Activated T-helper 1 cell treated with anti-CD3 and anti-CD28 coated beads, Interleukin-2, amount 50 U/mL, for 16 hours (primary cell): Measurements from ENCODE around the gene GALNT12.

Experiments
- DNase-seq, 2 donors: peaks; one replicate each; pipeline ENCODE4 v3.0.0-alpha.2; 2020; ENCODE audit warnings: low read depth in 1 of 2, low spot score in 1 of 2

Gene GALNT12

GRCh38 chr9:98807070-98807813 is at the start of gene GALNT12:
Gene GALNT12, plus strand, starts transcription at chr9:98807670. Its CDS starts 29 bp downstream, at chr9:98807699.
- peak; percentile 16 to 30 for DNase-seq

- no peak for DNase-seq
These were observed 47.2 kb upstream of the GALNT12 start for GRCh38 chr9:98760231-98760630.

GRCh38 chr9:98763986-98764745 is 43.3 kb upstream of the GALNT12 start:
- no peak for DNase-seq

- DNase-seq: no peak
These were observed 42.2 kb upstream of the GALNT12 start for GRCh38 chr9:98765256-98765655.

- no peak for DNase-seq
These were observed 40.9 kb upstream of the GALNT12 start for GRCh38 chr9:98766586-98766985.

- DNase-seq: no peak
These were observed 40.3 kb upstream of the GALNT12 start for GRCh38 chr9:98767196-98767595.

GRCh38 chr9:98767915-98768314 is 39.6 kb upstream of the GALNT12 start:
- no peak for DNase-seq

GRCh38 chr9:98768344-98768743 is 39.1 kb upstream of the GALNT12 start:
- DNase-seq: no peak

- no peak for DNase-seq
These were observed 36.8 kb upstream of the GALNT12 start for GRCh38 chr9:98770717-98771116.

GRCh38 chr9:98771209-98771874 is 36.1 kb upstream of the GALNT12 start:
- DNase-seq: no peak

- no peak for DNase-seq
These were observed 34.9 kb upstream of the GALNT12 start for GRCh38 chr9:98772364-98773155.

- DNase-seq: no peak
These were observed 33.7 kb upstream of the GALNT12 start for GRCh38 chr9:98773721-98774120.

GRCh38 chr9:98774746-98775145 is 32.7 kb upstream of the GALNT12 start:
- DNase-seq: no peak

GRCh38 chr9:98775831-98776441 is 31.5 kb upstream of the GALNT12 start:
- no peak for DNase-seq

GRCh38 chr9:98777618-98778017 is 29.9 kb upstream of the GALNT12 start:
- DNase-seq: no peak

- no peak for DNase-seq
These were observed 29.2 kb upstream of the GALNT12 start for GRCh38 chr9:98778251-98778650.

- DNase-seq: no peak
These were observed 28.5 kb upstream of the GALNT12 start for GRCh38 chr9:98778711-98779530.

- DNase-seq: no peak
These were observed 27.3 kb upstream of the GALNT12 start for GRCh38 chr9:98780059-98780749.
